VCaP (cell line): Measurements from ENCODE around the gene OSCAR.

Source experiments
- H3K27ac ChIP-seq: fragments of 450-650 bp; 2 replicates; pipeline ENCODE4 v1.5.1; 2017
- TF ChIP-seq, protein P1 (sequence below): fragments of 450-650 bp; conservative IDR thresholded peaks from 2 replicates; pipeline ENCODE4 v1.5.1; 2017; ENCODE audit warnings: mild to moderate bottlenecking, moderate library complexity

OSCAR gene, protein sequence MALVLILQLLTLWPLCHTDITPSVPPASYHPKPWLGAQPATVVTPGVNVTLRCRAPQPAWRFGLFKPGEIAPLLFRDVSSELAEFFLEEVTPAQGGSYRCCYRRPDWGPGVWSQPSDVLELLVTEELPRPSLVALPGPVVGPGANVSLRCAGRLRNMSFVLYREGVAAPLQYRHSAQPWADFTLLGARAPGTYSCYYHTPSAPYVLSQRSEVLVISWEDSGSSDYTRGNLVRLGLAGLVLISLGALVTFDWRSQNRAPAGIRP

DNA sequence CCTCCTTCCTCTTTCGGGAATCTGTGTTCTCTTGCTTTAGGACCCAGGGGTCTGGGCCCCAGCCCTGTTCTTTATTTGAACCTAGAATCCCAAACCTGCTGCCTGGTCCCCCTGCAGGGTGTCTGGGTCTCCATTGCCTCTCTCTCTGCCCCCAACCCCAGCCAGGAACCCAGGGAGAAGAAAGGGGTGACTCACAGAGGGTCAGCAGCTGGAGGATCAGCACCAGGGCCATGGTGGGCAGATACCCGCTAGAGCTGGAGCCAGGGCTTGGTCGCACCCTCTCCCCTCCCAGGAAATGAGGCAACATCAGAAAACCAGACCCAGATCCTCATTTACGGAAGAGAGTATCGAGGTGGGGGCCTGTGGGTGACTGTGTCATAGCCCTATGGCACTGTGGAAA lies at the start of gene OSCAR:
TSS of gene OSCAR (minus strand) at position 243 of the 400 bp plus-strand sequence. CDS start at position 232, 11 bp downstream.
- TF ChIP-seq, protein P1, sequence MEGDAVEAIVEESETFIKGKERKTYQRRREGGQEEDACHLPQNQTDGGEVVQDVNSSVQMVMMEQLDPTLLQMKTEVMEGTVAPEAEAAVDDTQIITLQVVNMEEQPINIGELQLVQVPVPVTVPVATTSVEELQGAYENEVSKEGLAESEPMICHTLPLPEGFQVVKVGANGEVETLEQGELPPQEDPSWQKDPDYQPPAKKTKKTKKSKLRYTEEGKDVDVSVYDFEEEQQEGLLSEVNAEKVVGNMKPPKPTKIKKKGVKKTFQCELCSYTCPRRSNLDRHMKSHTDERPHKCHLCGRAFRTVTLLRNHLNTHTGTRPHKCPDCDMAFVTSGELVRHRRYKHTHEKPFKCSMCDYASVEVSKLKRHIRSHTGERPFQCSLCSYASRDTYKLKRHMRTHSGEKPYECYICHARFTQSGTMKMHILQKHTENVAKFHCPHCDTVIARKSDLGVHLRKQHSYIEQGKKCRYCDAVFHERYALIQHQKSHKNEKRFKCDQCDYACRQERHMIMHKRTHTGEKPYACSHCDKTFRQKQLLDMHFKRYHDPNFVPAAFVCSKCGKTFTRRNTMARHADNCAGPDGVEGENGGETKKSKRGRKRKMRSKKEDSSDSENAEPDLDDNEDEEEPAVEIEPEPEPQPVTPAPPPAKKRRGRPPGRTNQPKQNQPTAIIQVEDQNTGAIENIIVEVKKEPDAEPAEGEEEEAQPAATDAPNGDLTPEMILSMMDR = no peak
- no peak within 1 kb of the TSS for H3K27ac ChIP-seq

DNA sequence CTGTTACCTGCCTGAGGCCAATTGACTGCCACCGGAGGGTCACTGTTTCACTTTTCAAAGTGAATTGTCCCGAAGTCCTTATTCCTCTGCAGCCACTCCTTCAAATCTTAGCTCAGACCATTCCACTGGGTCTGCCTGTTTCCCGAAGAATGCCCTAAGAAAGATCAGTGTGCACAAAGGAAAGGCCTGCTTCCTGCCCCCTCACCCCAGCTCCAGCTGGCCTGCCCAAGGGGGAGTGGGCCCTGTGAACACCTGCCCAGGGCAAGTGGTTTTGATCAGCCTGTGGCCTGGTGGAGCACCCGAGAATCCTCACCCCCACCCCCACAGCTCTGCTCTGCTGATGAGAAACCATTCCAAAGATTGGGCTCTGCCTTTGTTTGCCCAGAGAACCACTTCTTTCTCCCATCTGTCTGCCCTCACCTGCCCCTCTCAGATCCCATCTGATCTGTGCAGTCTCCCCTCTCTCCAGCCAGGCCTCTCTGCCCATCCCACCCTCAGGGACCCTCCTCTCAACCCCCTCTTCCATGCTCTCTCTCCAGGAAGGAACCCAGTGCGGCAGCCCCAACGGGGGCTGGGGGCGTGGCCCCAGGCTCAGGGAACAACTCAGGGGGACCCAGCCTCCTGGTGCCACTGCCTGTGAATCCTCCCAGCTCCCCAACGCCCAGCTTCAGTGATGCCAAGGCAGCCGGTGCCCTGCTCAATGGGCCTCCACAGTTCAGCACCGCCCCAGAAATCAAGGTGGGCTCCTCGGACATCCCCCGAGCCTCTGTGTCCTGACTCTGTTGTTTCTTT lies 48.6 kb upstream of the OSCAR start:
- peak overlapping the region; percentile 10; the same call in 1 of the 2 replicates for H3K27ac ChIP-seq
- TF ChIP-seq, protein P1 = no peak

DNA sequence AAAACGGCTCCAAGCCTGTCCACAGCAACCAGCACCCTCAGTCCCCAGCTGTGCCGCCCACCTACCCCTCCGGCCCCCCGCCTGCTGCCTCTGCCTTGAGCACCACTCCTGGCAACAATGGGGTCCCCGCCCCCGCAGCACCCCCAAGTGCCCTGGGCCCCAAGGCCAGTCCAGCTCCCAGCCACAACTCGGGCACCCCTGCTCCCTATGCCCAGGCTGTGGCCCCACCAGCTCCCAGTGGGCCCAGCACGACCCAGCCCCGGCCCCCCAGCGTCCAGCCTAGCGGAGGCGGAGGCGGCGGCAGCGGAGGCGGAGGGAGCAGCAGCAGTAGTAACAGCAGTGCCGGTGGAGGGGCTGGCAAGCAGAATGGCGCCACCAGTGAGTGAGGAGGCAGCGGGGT lies 47.6 kb upstream of the OSCAR start:
- TF ChIP-seq, protein P1 = no peak
- H3K27ac ChIP-seq = peak overlapping the region; percentile 10; the same call in 1 of the 2 replicates

DNA sequence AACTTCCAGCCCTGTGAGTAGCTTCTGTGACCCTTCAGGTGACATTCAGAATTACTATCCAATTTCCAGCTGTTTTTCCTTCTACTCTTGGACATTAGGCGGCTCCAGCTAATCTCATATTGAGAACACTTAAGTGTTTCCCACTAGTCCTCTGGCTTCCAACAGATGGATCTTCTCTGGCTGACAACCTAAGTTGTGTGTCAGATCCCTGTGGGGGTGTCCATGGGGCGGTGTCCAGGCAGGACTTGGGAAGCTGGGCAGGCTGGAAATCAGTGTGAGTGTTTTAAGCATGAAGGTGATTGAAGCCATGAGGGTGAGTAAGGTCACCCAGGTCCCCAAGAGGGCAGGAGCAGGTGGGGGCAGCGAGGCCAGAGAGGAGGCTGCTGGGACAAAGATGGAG lies 47.1 kb upstream of the OSCAR start:
- H3K27ac ChIP-seq = no peak overlapping the region
- TF ChIP-seq, protein P1 = no peak

DNA sequence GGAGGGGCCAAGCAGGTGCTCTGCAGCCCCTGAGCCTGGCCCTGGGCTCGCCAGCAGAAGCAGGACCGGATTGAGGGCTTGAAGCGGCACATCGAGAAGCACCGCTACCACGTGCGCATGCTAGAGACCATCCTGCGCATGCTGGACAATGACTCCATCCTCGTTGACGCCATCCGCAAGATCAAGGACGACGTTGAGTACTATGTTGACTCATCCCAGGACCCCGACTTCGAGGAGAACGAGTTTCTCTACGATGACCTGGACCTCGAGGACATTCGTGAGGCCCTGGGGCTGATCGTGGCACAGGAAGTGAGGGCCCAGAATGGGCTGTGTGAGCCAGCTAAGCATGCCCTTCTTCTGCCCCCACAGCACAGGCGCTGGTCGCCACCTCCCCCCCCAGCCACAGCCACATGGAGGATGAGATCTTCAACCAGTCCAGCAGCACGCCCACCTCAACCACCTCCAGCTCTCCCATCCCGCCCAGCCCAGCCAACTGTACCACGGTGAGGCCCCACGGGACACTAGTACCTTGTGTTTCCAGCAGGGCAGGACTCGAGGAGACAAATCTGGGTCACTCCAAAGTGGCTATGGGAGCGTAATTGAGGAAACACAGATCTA lies 45.0 kb upstream of the OSCAR start:
- TF ChIP-seq, protein P1 = no peak
- no peak overlapping the region for H3K27ac ChIP-seq

DNA sequence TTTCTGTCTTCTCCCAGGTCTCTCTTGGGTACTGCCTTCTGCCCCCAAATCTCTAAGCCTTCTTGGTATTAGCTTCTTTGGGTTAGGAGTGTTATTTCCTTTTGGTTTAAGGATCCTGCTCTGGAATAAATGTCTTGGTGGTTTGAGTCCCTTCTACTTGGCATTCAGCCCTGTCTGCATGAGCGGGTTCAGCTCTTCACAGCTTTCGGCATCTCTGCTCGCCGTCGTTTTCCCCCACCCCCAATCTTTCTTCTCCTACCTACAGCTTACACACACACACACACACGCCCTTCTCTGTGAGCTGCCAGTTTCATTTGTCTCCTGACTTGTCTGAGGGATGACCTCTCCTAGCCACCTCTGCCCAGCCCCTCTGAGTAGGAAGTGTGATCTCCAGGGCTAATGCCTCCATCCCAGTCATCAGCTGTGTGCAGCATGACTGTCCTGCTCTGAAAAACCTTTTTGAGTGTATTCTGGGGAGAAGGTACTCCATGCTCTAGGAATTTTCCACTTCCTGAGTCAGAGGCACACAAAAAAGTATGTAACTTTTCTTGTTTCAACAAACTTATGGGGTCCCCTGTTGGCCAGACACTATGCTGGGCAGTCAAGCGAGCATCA lies 41.7 kb upstream of the OSCAR start:
- no peak overlapping the region; the same call in 1 of the 2 replicates for H3K27ac ChIP-seq
- TF ChIP-seq, protein P1 = no peak

DNA sequence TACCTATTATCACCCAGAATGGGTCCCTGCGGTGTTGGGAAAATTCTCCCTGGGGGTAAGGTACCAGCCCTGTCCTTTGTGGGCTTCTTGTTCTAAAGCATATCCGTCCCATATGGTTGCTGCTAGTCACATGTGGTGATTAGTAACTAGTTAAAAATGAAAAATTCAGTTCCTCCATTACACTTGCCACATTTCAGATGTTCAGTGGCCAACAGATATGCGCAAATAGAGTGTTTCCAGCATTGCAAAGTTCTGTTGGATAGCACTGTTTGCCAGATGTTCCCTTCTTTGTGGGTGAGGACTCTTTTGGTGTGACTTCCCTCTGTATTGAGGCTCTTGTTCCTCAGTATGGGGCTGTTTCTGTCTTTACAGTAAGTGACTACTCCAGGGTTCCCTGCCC lies 40.8 kb upstream of the OSCAR start:
- peak overlapping the region; percentile 97; the same call in 1 of the 2 replicates for H3K27ac ChIP-seq
- TF ChIP-seq, protein P1 = no peak
